Measurements from ENCODE around the gene PRKG1. TPM values are rescaled to one million over a fixed set of nuclear protein-coding genes. Genes with fewer than 3 reads are reported as not detected.

PRKG1 gene
- total RNA-seq, 1 experiment from 2014 or later, result 16.5 TPM

DNA sequence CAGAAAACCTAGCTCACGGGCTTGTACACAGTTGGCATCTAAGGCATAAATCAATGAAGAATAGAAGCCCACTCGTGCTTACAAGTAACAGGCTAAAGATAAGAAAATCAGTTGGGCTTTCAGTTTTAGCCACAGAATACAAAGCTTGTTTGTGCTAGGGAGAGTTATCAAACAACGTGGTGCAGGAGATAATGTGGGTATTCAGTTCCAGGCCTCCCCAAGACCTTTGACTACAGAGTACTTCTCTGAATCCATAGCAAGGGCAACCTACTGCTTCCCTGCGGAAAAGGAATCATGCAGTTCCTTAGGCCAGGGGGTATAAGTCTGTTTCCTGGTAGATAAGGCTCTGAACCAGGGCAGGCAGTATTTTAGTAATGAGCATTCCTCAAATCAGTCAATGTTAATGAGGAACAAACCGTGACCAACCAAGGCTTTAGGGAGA is 844.6 kb downstream of the PRKG1 start (continued):
- TF ChIP-seq, protein P1, sequence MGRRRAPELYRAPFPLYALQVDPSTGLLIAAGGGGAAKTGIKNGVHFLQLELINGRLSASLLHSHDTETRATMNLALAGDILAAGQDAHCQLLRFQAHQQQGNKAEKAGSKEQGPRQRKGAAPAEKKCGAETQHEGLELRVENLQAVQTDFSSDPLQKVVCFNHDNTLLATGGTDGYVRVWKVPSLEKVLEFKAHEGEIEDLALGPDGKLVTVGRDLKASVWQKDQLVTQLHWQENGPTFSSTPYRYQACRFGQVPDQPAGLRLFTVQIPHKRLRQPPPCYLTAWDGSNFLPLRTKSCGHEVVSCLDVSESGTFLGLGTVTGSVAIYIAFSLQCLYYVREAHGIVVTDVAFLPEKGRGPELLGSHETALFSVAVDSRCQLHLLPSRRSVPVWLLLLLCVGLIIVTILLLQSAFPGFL (CRISPR knock-in tag; IDR thresholded peaks at IDR 0.05; ENCODE audit: borderline replicate concordance), result no peak
- TF ChIP-seq ZNF138 (CRISPR knock-in tag; conservative IDR thresholded peaks at IDR 0.05), result no peak
- no peak for TF ChIP-seq ATF1 (CRISPR knock-in tag; IDR thresholded peaks at IDR 0.05)
- no peak for TF ChIP-seq ZNF121 (CRISPR knock-in tag; IDR thresholded peaks at IDR 0.05)
- no peak for TF ChIP-seq ZNF263 (CRISPR knock-in tag; IDR thresholded peaks at IDR 0.05; ENCODE audit: low read depth)
- no peak for TF ChIP-seq JAZF1 (CRISPR knock-in tag; IDR thresholded peaks at IDR 0.05)
- TF ChIP-seq NFYB (CRISPR knock-in tag; conservative IDR thresholded peaks at IDR 0.05; ENCODE audit: low read depth), result no peak

DNA sequence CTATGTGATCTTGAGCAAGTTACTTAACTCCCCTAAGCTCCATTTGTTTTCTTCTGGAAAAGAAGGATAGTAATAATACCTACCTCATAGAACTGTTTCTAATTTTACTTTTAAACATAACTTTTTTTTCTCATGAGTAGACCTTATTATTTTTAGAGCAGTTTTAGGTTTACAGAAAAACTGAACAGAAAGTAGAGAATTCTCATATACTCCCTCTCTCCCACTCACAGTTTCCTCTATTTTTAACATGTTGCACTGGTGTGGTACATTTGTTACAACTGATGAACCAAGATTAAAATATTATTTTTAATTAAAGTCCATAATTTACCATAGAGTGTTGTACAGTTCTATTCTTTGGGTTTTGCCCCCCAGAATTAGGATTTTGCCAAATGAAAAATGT is 846.4 kb downstream of the PRKG1 start:
- Mint-ChIP-seq H3K9me3 (peaks cover 3% of the 10 kb centered on the region), H3K36me3 (no peaks in the 10 kb centered on the region), H3K4me1 (peaks cover 27% of the 10 kb centered on the region), H3K4me3 (no peak overlapping the region), H3K27me3 (ENCODE audit: low read depth) (peaks cover 8% of the 10 kb centered on the region), H3K27ac (no peak overlapping the region)
- CTCF ChIA-PET, result no interaction called here
- TF ChIP-seq ZNF263 (CRISPR knock-in tag; IDR thresholded peaks at IDR 0.05; ENCODE audit: low read depth), result no peak
- no peak for TF ChIP-seq TP53 (CRISPR knock-in tag; IDR thresholded peaks at IDR 0.05)
- TF ChIP-seq SMAD4 (CRISPR knock-in tag; IDR thresholded peaks at IDR 0.05), result no peak
- TF ChIP-seq, protein P2, sequence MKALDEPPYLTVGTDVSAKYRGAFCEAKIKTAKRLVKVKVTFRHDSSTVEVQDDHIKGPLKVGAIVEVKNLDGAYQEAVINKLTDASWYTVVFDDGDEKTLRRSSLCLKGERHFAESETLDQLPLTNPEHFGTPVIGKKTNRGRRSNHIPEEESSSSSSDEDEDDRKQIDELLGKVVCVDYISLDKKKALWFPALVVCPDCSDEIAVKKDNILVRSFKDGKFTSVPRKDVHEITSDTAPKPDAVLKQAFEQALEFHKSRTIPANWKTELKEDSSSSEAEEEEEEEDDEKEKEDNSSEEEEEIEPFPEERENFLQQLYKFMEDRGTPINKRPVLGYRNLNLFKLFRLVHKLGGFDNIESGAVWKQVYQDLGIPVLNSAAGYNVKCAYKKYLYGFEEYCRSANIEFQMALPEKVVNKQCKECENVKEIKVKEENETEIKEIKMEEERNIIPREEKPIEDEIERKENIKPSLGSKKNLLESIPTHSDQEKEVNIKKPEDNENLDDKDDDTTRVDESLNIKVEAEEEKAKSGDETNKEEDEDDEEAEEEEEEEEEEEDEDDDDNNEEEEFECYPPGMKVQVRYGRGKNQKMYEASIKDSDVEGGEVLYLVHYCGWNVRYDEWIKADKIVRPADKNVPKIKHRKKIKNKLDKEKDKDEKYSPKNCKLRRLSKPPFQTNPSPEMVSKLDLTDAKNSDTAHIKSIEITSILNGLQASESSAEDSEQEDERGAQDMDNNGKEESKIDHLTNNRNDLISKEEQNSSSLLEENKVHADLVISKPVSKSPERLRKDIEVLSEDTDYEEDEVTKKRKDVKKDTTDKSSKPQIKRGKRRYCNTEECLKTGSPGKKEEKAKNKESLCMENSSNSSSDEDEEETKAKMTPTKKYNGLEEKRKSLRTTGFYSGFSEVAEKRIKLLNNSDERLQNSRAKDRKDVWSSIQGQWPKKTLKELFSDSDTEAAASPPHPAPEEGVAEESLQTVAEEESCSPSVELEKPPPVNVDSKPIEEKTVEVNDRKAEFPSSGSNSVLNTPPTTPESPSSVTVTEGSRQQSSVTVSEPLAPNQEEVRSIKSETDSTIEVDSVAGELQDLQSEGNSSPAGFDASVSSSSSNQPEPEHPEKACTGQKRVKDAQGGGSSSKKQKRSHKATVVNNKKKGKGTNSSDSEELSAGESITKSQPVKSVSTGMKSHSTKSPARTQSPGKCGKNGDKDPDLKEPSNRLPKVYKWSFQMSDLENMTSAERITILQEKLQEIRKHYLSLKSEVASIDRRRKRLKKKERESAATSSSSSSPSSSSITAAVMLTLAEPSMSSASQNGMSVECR (CRISPR knock-in tag; IDR thresholded peaks at IDR 0.05; ENCODE audit: borderline replicate concordance), result no peak
- no peak for TF ChIP-seq HMGA2 (CRISPR knock-in tag; IDR thresholded peaks at IDR 0.05)
- TF ChIP-seq SP1 (CRISPR knock-in tag; conservative IDR thresholded peaks at IDR 0.05), result no peak
- TF ChIP-seq JUN (CRISPR knock-in tag; IDR thresholded peaks at IDR 0.05), result no peak
- no peak for ATAC-seq
- POLR2A ChIA-PET, result no interaction called here
- no peak for DNase-seq (ENCODE audit: low spot score)

DNA sequence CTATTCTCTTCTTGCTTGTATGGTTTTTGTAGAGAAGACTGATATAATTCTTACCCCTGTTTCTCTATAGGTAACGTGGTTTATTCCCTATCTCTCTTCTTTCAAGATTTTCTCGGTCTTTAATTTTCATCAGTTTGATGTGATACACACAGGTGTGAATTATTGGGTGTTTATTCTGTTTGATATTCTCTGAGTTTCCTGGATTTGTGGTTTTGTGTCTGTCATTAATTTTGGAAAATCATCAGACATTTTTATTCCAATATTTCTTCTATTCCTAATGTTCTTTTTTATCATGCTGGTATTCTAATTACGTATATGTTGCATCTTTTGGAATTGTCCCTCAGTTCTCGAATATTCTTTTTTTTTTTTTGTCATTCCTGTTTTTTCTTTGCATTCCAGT is 850.1 kb downstream of the PRKG1 start:
- H3K27me3 Mint-ChIP-seq (ENCODE audit: low read depth), result no peaks in the 10 kb centered on the region
- ChIA-PET CTCF (no interaction called here), POLR2A (no interaction called here)
- no peak for ATAC-seq
- H3K9me3 Mint-ChIP-seq, result no peaks in the 10 kb centered on the region
- H3K4me3 Mint-ChIP-seq, result no peak overlapping the region
- no peaks in the 10 kb centered on the region for H3K36me3 Mint-ChIP-seq
- H3K4me1 Mint-ChIP-seq, result peaks cover 10% of the 10 kb centered on the region
- H3K27ac Mint-ChIP-seq, result no peak overlapping the region
- DNase-seq (ENCODE audit: low spot score), result no peak
- TF ChIP-seq TEAD1 (CRISPR knock-in tag; IDR thresholded peaks at IDR 0.05) (no peak), RORB (CRISPR knock-in tag; IDR thresholded peaks at IDR 0.05) (no peak), CREM (CRISPR knock-in tag; IDR thresholded peaks at IDR 0.05) (no peak), ZNF396 (CRISPR knock-in tag; IDR thresholded peaks at IDR 0.05; ENCODE audit: borderline replicate concordance) (no peak), HMGA2 (CRISPR knock-in tag; IDR thresholded peaks at IDR 0.05) (no peak), NR3C1 (CRISPR knock-in tag; conservative IDR thresholded peaks at IDR 0.05; ENCODE audit: low read depth) (no peak), ZNF416 (CRISPR knock-in tag; IDR thresholded peaks at IDR 0.05) (no peak), ETV6 (CRISPR knock-in tag; IDR thresholded peaks at IDR 0.05) (no peak), ZNF219 (CRISPR knock-in tag; IDR thresholded peaks at IDR 0.05; ENCODE audit: borderline replicate concordance) (no peak)
- TF ChIP-seq, protein P3, sequence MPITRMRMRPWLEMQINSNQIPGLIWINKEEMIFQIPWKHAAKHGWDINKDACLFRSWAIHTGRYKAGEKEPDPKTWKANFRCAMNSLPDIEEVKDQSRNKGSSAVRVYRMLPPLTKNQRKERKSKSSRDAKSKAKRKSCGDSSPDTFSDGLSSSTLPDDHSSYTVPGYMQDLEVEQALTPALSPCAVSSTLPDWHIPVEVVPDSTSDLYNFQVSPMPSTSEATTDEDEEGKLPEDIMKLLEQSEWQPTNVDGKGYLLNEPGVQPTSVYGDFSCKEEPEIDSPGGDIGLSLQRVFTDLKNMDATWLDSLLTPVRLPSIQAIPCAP (CRISPR knock-in tag; IDR thresholded peaks at IDR 0.05), result no peak
- TF ChIP-seq, protein P4, sequence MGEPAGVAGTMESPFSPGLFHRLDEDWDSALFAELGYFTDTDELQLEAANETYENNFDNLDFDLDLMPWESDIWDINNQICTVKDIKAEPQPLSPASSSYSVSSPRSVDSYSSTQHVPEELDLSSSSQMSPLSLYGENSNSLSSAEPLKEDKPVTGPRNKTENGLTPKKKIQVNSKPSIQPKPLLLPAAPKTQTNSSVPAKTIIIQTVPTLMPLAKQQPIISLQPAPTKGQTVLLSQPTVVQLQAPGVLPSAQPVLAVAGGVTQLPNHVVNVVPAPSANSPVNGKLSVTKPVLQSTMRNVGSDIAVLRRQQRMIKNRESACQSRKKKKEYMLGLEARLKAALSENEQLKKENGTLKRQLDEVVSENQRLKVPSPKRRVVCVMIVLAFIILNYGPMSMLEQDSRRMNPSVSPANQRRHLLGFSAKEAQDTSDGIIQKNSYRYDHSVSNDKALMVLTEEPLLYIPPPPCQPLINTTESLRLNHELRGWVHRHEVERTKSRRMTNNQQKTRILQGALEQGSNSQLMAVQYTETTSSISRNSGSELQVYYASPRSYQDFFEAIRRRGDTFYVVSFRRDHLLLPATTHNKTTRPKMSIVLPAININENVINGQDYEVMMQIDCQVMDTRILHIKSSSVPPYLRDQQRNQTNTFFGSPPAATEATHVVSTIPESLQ (CRISPR knock-in tag; IDR thresholded peaks at IDR 0.05), result no peak
- TF ChIP-seq, protein P5, sequence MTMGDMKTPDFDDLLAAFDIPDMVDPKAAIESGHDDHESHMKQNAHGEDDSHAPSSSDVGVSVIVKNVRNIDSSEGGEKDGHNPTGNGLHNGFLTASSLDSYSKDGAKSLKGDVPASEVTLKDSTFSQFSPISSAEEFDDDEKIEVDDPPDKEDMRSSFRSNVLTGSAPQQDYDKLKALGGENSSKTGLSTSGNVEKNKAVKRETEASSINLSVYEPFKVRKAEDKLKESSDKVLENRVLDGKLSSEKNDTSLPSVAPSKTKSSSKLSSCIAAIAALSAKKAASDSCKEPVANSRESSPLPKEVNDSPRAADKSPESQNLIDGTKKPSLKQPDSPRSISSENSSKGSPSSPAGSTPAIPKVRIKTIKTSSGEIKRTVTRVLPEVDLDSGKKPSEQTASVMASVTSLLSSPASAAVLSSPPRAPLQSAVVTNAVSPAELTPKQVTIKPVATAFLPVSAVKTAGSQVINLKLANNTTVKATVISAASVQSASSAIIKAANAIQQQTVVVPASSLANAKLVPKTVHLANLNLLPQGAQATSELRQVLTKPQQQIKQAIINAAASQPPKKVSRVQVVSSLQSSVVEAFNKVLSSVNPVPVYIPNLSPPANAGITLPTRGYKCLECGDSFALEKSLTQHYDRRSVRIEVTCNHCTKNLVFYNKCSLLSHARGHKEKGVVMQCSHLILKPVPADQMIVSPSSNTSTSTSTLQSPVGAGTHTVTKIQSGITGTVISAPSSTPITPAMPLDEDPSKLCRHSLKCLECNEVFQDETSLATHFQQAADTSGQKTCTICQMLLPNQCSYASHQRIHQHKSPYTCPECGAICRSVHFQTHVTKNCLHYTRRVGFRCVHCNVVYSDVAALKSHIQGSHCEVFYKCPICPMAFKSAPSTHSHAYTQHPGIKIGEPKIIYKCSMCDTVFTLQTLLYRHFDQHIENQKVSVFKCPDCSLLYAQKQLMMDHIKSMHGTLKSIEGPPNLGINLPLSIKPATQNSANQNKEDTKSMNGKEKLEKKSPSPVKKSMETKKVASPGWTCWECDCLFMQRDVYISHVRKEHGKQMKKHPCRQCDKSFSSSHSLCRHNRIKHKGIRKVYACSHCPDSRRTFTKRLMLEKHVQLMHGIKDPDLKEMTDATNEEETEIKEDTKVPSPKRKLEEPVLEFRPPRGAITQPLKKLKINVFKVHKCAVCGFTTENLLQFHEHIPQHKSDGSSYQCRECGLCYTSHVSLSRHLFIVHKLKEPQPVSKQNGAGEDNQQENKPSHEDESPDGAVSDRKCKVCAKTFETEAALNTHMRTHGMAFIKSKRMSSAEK (CRISPR knock-in tag; IDR thresholded peaks at IDR 0.05; ENCODE audit: borderline replicate concordance), result no peak

All from WTC11 (cell line).